Measurements from ENCODE around the gene NUP188.

GRCh38 chr9:128901379-128901778, 46.1 kb upstream of the NUP188 start:
- TF ChIP-seq TAF1 (conservative IDR thresholded peaks at IDR 0.05) (no peak), CTCF (IDR thresholded peaks at IDR 0.05; ENCODE audit: low read depth, low read length, missing input control) (no peak)

Measured in liver (tissue), 3 donors.